Fibroblast of skin of right quadriceps (primary cell): Measurements from ENCODE around the gene TNRC18.
"Not testable (repeated sequence)": the region's sequence is repeated elsewhere in the genome, so short reads cannot be mapped to it uniquely, and the experiment has no call there.

Experiments used
- DNase-seq: peaks from one replicate; pipeline ENCODE4 v3.0.0-alpha.2; 2013

Gene TNRC18

GRCh38 chr7:5423306-5423975, at the start of gene TNRC18:
Gene TNRC18, minus strand, starts transcription at chr7:5423834. Its CDS starts 2,588 bp downstream, at chr7:5421246.
- no peak for DNase-seq

- no peak for DNase-seq
These were observed 49.0 kb upstream of the TNRC18 start for GRCh38 chr7:5472432-5473315.

GRCh38 chr7:5471623-5472022, 48.0 kb upstream of the TNRC18 start:
- not testable (repeated sequence) for DNase-seq

DNA sequence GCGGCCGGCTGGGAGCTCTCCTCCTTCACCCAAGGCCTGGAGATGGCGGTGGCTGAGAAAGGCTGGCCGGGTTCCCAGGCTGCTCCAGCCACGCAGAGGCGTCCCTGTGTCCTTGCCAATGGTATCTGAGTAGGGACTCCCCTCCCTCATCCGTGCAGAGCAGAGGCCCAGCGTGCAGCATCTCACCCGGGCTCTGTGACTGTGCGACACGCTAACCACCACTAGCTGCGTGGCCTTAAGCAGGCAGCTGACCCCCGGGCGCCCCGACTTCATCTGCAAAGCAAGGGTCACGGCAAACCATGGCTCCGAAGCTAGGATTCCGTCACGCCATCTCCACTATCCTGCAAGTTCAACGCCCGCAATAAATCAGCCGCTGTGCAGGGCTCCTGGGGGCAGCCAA, 47.2 kb upstream of the TNRC18 start:
- no peak for DNase-seq

DNA sequence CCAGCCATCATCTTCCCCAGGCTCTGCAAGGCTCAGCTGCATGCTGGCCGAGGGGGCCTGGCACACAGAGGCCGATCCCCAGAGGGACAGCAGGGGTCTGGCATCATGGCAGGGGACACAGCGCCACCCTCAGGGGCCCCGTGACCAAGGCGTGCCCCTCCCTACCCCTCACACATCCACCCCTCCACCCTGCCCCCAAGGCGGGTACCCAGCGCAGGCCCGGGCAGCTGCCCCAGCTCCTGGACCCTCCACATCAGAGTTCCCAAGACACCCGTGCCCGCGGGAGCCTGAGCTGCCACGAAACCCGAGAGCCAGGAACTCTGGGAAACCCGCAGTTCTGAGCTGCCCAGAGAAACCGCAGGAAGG, 46.5 kb upstream of the TNRC18 start:
- DNase-seq = no peak

GRCh38 chr7:5469375-5470166, 45.9 kb upstream of the TNRC18 start:
- no peak for DNase-seq

GRCh38 chr7:5467645-5468044, 44.0 kb upstream of the TNRC18 start:
- no peak for DNase-seq

- no peak for DNase-seq
These were observed 42.9 kb upstream of the TNRC18 start for GRCh38 chr7:5466551-5466950.

DNA sequence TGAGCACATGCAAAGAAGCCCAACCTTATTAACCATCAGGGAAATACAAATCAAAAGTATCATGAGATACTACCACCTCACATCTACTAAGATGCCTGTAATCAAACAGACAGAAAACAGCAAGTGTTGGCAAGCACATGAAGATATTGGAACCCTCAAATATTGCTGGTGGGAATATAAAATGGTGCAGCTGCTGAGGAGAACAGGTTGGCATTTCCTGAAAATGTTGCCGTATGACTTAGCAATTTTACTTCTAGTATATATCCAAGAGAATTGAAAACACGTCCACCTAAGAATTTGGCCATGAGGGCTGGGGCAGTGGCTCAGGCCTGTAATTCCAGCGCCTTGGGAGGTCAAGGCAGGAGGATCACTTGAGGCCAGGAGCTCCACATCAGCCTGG, 39.4 kb upstream of the TNRC18 start:
- no peak for DNase-seq

GRCh38 chr7:5462216-5462615, 38.6 kb upstream of the TNRC18 start:
- DNase-seq = no peak

- no peak for DNase-seq
These were observed 35.4 kb upstream of the TNRC18 start for GRCh38 chr7:5458921-5459480.

DNA sequence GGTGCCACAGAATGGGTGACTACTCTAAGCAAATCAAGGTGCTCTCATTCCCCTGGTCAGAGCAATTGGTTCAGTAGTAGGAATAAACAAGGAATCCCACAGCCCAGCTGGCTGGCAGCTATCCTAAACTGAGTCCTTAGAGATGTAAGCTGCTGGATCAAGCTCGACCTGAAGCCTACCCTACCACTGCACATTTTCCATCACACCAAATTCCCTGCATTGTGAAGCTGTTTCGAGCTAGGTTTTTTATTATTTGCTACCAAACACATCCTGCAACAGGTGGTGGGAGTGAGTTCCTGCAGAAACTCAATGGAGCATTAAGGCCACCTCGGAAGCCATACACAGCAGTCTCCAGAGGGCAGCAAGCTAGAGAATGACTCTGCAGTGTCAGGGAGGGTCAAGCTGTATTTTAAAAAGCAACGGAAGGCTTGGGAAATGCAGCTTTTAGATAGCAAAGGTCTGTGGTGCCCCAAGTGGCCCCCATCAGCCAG, 33.7 kb upstream of the TNRC18 start:
- no peak for DNase-seq

GRCh38 chr7:5456409-5456808, 32.8 kb upstream of the TNRC18 start:
- DNase-seq = no peak

DNA sequence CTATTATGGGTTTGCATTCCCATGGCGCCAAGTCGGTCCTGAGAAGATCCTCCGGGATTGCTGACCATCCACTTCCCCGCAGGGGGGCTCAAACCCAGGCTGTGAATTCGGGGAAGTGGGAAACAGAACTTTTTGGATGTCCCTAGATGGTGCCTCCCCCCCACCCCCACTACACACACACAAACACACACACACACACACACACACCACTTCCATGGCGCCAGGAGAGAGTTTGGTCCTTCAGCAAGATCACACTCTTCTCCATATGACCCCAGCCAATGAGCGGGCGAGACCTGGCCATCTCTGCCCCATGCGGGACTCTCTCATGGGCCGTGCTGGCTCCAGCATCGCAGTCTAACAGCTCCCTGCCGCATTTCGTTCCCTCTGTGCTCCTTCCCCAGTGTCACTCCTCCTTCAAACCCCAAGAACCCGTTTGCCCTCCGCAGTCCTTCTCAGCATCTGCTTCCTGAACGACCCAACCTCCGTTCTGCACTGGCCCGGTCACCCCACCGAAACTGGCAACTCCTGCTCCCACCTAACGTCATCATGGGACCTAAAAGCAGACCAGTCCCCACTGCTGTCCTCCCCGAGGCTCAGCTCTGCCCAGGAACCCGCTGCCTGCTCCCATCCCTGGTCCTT, 32.1 kb upstream of the TNRC18 start:
- no peak for DNase-seq

DNA sequence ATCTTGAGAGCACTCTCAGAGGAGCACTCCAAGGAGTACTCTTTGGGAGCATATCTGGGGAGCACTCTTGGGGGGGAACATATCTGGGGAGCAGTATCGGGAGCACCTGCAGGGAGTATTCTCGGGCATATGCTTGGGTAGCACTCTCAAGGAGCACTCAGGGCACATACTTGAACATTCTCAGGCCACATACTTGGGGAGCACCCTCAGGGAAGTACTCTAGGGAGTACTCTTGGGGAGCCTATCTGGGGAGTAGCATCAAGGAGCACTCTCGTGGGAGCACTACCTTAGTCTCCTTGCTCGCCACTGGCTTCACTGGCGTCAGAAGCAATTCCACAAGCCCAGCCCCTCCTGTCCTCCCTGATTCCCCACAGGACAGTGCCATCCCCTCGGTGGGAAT, 31.5 kb upstream of the TNRC18 start:
- no peak for DNase-seq

DNA sequence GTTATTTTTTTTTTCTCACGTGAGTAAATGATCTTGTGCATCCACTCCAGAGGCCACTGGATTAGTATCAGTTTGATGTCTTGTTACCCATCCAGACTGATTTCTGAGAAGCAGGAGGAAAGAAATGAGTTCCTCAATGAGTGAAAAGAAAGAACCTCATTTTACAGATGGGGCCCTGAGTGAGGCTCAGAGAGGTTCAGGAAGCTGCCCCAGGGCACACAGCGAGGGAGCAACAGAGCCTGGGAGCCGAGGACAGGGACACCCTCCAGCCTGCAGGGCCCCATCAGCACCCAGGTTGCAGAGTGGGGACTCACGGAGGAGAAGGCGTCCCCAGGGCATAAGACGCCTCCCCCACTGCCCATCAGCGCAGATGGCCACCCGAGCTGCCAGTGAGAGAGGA, 30.9 kb upstream of the TNRC18 start:
- no peak for DNase-seq

- DNase-seq = no peak
These were observed 30.0 kb upstream of the TNRC18 start for GRCh38 chr7:5453566-5454075.

GRCh38 chr7:5452937-5453540, 29.4 kb upstream of the TNRC18 start:
- DNase-seq = peak; percentile 77

GRCh38 chr7:5452470-5452899, 28.9 kb upstream of the TNRC18 start:
- no peak for DNase-seq

- no peak for DNase-seq
These were observed 27.8 kb upstream of the TNRC18 start for GRCh38 chr7:5451391-5451790.

DNA sequence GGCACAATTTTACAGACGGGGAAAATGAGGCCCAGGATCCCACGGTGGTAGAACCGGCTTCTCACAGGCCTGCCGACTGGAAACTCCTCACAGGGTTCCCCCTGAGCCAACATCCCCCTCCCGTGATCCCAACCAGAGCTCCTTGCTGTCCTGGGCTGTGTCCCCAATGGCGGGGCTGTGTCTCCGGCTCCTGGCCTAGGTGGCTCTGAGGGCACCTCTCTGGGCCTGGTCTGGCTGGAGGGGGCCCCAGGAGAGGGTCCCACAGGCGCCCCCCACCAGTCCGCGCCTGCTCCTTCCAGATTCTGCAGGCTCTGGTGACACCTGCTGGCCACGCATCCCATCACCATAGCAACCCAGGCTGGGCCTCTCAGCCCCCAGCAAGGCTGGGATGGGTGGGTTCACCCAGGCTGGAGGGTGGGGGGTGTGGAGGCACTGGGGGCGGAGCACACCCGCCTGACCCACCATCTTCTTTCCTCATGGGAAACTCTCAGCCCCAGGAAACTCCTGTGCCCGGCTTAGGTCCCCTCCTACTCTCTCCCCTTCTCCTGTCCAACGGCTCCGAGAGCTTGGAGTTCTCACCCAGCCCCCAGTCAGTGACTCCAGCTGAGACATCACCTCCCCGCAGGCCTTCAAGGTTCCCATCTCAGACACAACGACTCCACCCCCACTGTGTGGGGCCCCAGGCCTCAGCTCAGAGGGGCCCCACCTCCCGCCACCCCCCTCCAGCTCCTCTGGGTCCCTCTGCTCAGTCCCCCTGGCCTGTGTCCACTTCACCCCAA, 27.1 kb upstream of the TNRC18 start:
- DNase-seq = peak; percentile 49
